A673 (cell line): ENCODE data around the gene TIAM1.

Experiments
- CTCF ChIP-seq: fragments of 300-800, 200-600 bp; sonication (generic); conservative IDR thresholded peaks from 2 replicates; pipeline ENCODE4 v1.5.1; 2017; ENCODE audit warnings: low read depth, mild to moderate bottlenecking, antibody characterized with exemption, low read length, moderate library complexity, mixed read lengths
- EZH2 ChIP-seq: fragments of 200-600 bp; sonication (generic); IDR thresholded peaks from 2 replicates; pipeline ENCODE4 v1.6.1; 2017; ENCODE audit warnings: borderline replicate concordance, low read depth, mild to moderate bottlenecking, mixed read lengths, antibody characterized with exemption, low read length; ENCODE audit not compliant: poor library complexity, severe bottlenecking

GRCh38 chr21:31162079-31162699 lies 181.9 kb downstream of the TIAM1 start:
- TF ChIP-seq CTCF = no peak
- no peak for TF ChIP-seq EZH2
